HepG2 (cell line): ENCODE measurements around the gene ZNF394. TPM values are rescaled to one million over a fixed set of nuclear protein-coding genes. Genes with fewer than 3 reads are reported as not detected.

ENCODE experiments used
- ARID3A ChIP-seq: IDR thresholded peaks from 2 replicates; pipeline ENCODE4 v1.6.1; 2012; ENCODE audit warnings: low read depth, low read length, improper control_type of control experiment
- CBX5 ChIP-seq: sonication (generic); formaldehyde crosslinking; IDR thresholded peaks from 2 replicates; pipeline ENCODE4 v1.4.0; 2020; ENCODE audit warnings: missing genetic modification reagents, borderline replicate concordance
- CCAR2 ChIP-seq: fragments of 200-400 bp; formaldehyde crosslinking; optimal IDR thresholded peaks from 2 replicates; pipeline ENCODE3; 2018; ENCODE audit warnings: low read depth, mild to moderate bottlenecking, low read length, moderate library complexity
- CHCHD3 ChIP-seq: sonication (generic); formaldehyde crosslinking; IDR thresholded peaks from 2 replicates; pipeline ENCODE4 v1.8.0; 2022; ENCODE audit warnings: mild to moderate bottlenecking, missing genetic modification reagents, moderate library complexity
- GABPB1 ChIP-seq: IDR thresholded peaks from 2 replicates; pipeline ENCODE4 v1.6.1; 2016; ENCODE audit warnings: mild to moderate bottlenecking, missing genetic modification reagents, moderate library complexity, missing compliant biosample characterization
- JARID2 ChIP-seq: sonication (generic); formaldehyde crosslinking; IDR thresholded peaks from 2 replicates; pipeline ENCODE4 v1.8.1; 2023; ENCODE audit warnings: missing genetic modification reagents, inconsistent platforms; ENCODE audit not compliant: insufficient replicate concordance
- KAT7 ChIP-seq: IDR thresholded peaks from 2 replicates; pipeline ENCODE4 v1.6.1; 2018; ENCODE audit warnings: borderline replicate concordance, missing compliant biosample characterization
- KLF16 ChIP-seq, 2 experiments: sonication (generic) in 1 of 2; formaldehyde crosslinking in 1 of 2; IDR thresholded peaks; 2 replicates each; pipeline versions ENCODE4 v1.6.1 to v1.8.0; 2016 to 2023; ENCODE audit warnings: missing genetic modification reagents in 2 of 2, missing compliant biosample characterization in 1 of 2
- KMT2B ChIP-seq: IDR thresholded peaks from 2 replicates; pipeline ENCODE4 v1.6.1; 2016; ENCODE audit warnings: missing genetic modification reagents, missing compliant biosample characterization
- MATR3 ChIP-seq: sonication (generic); formaldehyde crosslinking; IDR thresholded peaks from 2 replicates; pipeline ENCODE4 v1.4.0; 2020; ENCODE audit warnings: missing genetic modification reagents
- MXD4 ChIP-seq: IDR thresholded peaks from 2 replicates; pipeline ENCODE4 v1.6.1; 2016; ENCODE audit warnings: mild to moderate bottlenecking, missing biosample characterization, missing genetic modification reagents
- PCBP1 ChIP-seq: fragments of 200-400 bp; formaldehyde crosslinking; IDR thresholded peaks from 2 replicates; pipeline ENCODE4 v1.6.1; 2017; ENCODE audit warnings: mild to moderate bottlenecking, low read depth, low read length, borderline replicate concordance
- RFX5 ChIP-seq: IDR thresholded peaks from 2 replicates; pipeline ENCODE4 v1.6.1; 2011; ENCODE audit warnings: low read depth, low read length, improper control_type of control experiment
- ZBTB7B ChIP-seq: sonication (generic); formaldehyde crosslinking; IDR thresholded peaks from 2 replicates; pipeline ENCODE4 v1.4.0; 2020; ENCODE audit warnings: missing genetic modification reagents
- ZNF17 ChIP-seq: sonication (generic); formaldehyde crosslinking; IDR thresholded peaks from 2 replicates; pipeline ENCODE4 v1.5.0; 2020; ENCODE audit warnings: mild to moderate bottlenecking, missing genetic modification reagents
- ZNF383 ChIP-seq: sonication (generic); formaldehyde crosslinking; IDR thresholded peaks from 2 replicates; pipeline ENCODE4 v1.4.0; 2020; ENCODE audit warnings: missing genetic modification reagents, mild to moderate bottlenecking, borderline replicate concordance
- ZNF484 ChIP-seq: sonication (generic); formaldehyde crosslinking; IDR thresholded peaks from 2 replicates; pipeline ENCODE4 v1.5.1; 2020; ENCODE audit warnings: mild to moderate bottlenecking, low read depth, missing genetic modification reagents, borderline replicate concordance
- ZNF496 ChIP-seq: sonication (generic); formaldehyde crosslinking; IDR thresholded peaks from 2 replicates; pipeline ENCODE4 v1.8.1; 2023; ENCODE audit warnings: mild to moderate bottlenecking, moderate library complexity, missing genetic modification reagents; ENCODE audit not compliant: insufficient replicate concordance
- ZNF589 ChIP-seq: sonication (generic); formaldehyde crosslinking; conservative IDR thresholded peaks from 2 replicates; pipeline ENCODE4 v1.8.0; 2022; ENCODE audit warnings: mild to moderate bottlenecking, moderate library complexity, missing genetic modification reagents
- ZNF674 ChIP-seq: sonication (generic); formaldehyde crosslinking; IDR thresholded peaks from 2 replicates; pipeline ENCODE4 v1.5.0; 2020; ENCODE audit warnings: low read depth, mild to moderate bottlenecking, missing genetic modification reagents
- ZNF713 ChIP-seq: sonication (generic); formaldehyde crosslinking; IDR thresholded peaks from 2 replicates; pipeline ENCODE4 v1.4.0; 2020; ENCODE audit warnings: mild to moderate bottlenecking, missing genetic modification reagents
- ZSCAN22 ChIP-seq: sonication (generic); formaldehyde crosslinking; IDR thresholded peaks from 2 replicates; pipeline ENCODE4 v1.4.0; 2020; ENCODE audit warnings: mild to moderate bottlenecking, missing genetic modification reagents
- polyA plus RNA-seq, 8 experiments: library from polyadenylated mRNA; depleted of rRNA in 3 of 8; stranded (reverse) in 7 of 8; unstranded in 1 of 8; fragments of >200 nt; fragmentation: Illumina TruSeq in 4 of 8; extraction: Trizol in 4 of 8; gene quantifications; 2 replicates each; pipeline versions ENCODE4 v1.2.1 to v1.2.3, GENCODE V29; 2011 to 2016; ENCODE audit warnings: low read depth in 4 of 8, missing spikeins in 1 of 8, mixed read lengths in 1 of 8; ENCODE audit not compliant: insufficient read depth in 1 of 8
- total RNA-seq, 5 experiments: library from RNA; depleted of rRNA; stranded (reverse); fragments of >200 nt; fragmentation: Illumina TruSeq; extraction: Trizol; gene quantifications; 2 replicates each; pipeline ENCODE4 v1.2.3, GENCODE V29; 2016; ENCODE audit warnings: low read depth in 1 of 5
- TF ChIP-seq, protein P1 (sequence below): sonication (generic); formaldehyde crosslinking; conservative IDR thresholded peaks from 2 replicates; pipeline ENCODE4 v1.5.0; 2020; ENCODE audit warnings: missing genetic modification reagents
- TF ChIP-seq, protein P2 (sequence below): sonication (generic); formaldehyde crosslinking; IDR thresholded peaks from 2 replicates; pipeline ENCODE4 v1.5.0; 2020; ENCODE audit warnings: mild to moderate bottlenecking, low read depth, missing genetic modification reagents, borderline replicate concordance
- TF ChIP-seq, protein P3 (sequence below): sonication (generic); formaldehyde crosslinking; conservative IDR thresholded peaks from 2 replicates; pipeline ENCODE4 v1.4.0; 2020; ENCODE audit warnings: missing genetic modification reagents

Gene ZNF394
- total and polyA plus RNA-seq, 2 of the 13 experiments (the other 11 are each of a cell fraction or from before 2014, with no cell fraction given): 7.8 to 19.6 TPM

GRCh38 chr7:99472561-99473314, 27.3 kb downstream of the ZNF394 start, which contains the start of gene ZNF789 (continued):
- TF ChIP-seq PCBP1 (peak; percentile 51; the same call in 1 of the 2 replicates), GABPB1 (CRISPR knock-in tag) (peak; percentile 85), CCAR2 (no peak), ARID3A (peak; percentile 88), KLF16 (CRISPR knock-in tag; IDR thresholded peaks at IDR 0.05) (peak in 1 of 2 experiments; percentile 81; a peak in 2 of 4 replicates), MXD4 (CRISPR knock-in tag) (peak; percentile 35), ZNF713 (no peak), KMT2B (peak; percentile 82), CHCHD3 (CRISPR knock-in tag) (peak; percentile 57; the same call in 1 of the 2 replicates), JARID2 (CRISPR knock-in tag) (no peak), ZNF383 (CRISPR knock-in tag) (peak; percentile 87; the same call in 1 of the 2 replicates), ZNF674 (CRISPR knock-in tag) (no peak), CBX5 (CRISPR knock-in tag) (no peak), ZNF17 (CRISPR knock-in tag) (no peak), MATR3 (CRISPR knock-in tag) (no peak), ZNF496 (CRISPR knock-in tag) (no peak), ZNF589 (CRISPR knock-in tag) (no peak), ZNF484 (CRISPR knock-in tag) (no peak), RFX5 (peak; percentile 45), ZSCAN22 (CRISPR knock-in tag) (no peak), KAT7 (CRISPR knock-in tag) (no peak), ZBTB7B (CRISPR knock-in tag) (no peak)
- TF ChIP-seq, protein P1, sequence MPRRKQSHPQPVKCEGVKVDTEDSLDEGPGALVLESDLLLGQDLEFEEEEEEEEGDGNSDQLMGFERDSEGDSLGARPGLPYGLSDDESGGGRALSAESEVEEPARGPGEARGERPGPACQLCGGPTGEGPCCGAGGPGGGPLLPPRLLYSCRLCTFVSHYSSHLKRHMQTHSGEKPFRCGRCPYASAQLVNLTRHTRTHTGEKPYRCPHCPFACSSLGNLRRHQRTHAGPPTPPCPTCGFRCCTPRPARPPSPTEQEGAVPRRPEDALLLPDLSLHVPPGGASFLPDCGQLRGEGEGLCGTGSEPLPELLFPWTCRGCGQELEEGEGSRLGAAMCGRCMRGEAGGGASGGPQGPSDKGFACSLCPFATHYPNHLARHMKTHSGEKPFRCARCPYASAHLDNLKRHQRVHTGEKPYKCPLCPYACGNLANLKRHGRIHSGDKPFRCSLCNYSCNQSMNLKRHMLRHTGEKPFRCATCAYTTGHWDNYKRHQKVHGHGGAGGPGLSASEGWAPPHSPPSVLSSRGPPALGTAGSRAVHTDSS (CRISPR knock-in tag): no peak
- TF ChIP-seq, protein P2, sequence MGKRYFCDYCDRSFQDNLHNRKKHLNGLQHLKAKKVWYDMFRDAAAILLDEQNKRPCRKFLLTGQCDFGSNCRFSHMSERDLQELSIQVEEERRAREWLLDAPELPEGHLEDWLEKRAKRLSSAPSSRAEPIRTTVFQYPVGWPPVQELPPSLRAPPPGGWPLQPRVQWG (CRISPR knock-in tag): no peak
- TF ChIP-seq, protein P3, sequence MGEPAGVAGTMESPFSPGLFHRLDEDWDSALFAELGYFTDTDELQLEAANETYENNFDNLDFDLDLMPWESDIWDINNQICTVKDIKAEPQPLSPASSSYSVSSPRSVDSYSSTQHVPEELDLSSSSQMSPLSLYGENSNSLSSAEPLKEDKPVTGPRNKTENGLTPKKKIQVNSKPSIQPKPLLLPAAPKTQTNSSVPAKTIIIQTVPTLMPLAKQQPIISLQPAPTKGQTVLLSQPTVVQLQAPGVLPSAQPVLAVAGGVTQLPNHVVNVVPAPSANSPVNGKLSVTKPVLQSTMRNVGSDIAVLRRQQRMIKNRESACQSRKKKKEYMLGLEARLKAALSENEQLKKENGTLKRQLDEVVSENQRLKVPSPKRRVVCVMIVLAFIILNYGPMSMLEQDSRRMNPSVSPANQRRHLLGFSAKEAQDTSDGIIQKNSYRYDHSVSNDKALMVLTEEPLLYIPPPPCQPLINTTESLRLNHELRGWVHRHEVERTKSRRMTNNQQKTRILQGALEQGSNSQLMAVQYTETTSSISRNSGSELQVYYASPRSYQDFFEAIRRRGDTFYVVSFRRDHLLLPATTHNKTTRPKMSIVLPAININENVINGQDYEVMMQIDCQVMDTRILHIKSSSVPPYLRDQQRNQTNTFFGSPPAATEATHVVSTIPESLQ (CRISPR knock-in tag): 0 out of 2 replicates have a peak, but pooled peaks have one; percentile 35
